Osteoblast (primary cell): ENCODE measurements around the gene GPR62. TPM values are rescaled to one million over a fixed set of nuclear protein-coding genes. Genes with fewer than 3 reads are reported as not detected.

Experiments
- DNase-seq: peaks from one replicate; pipeline ENCODE4 v3.0.0; 2011; ENCODE audit warnings: low spot score, mixed read lengths; ENCODE audit not compliant: insufficient read length; ENCODE audit errors: missing footprints
- H2AFZ ChIP-seq: 2 replicates; pipeline ENCODE4 v1.6.0; 2011; ENCODE audit warnings: mild to moderate bottlenecking, low read length
- H3K27ac ChIP-seq: 2 replicates; pipeline ENCODE4 v1.5.1; 2011; ENCODE audit warnings: mild to moderate bottlenecking, low read depth, low read length, moderate library complexity
- H3K27me3 ChIP-seq: 2 replicates; pipeline ENCODE4 v1.6.0; 2012; ENCODE audit warnings: mild to moderate bottlenecking, control low read depth, inconsistent platforms, low read length, moderate library complexity; ENCODE audit not compliant: insufficient read depth
- H3K36me3 ChIP-seq: 2 replicates; pipeline ENCODE4 v1.5.1; 2011; ENCODE audit warnings: mild to moderate bottlenecking, low read length, control low read depth, moderate library complexity; ENCODE audit not compliant: insufficient read depth
- H3K4me1 ChIP-seq: 2 replicates; pipeline ENCODE4 v1.5.1; 2011; ENCODE audit warnings: mild to moderate bottlenecking, low read length, control low read depth, moderate library complexity; ENCODE audit not compliant: insufficient read depth
- H3K4me2 ChIP-seq: 2 replicates; pipeline ENCODE4 v1.6.0; 2011; ENCODE audit warnings: mild to moderate bottlenecking, low read length; ENCODE audit not compliant: insufficient read depth
- H3K4me3 ChIP-seq: fragments of 200-600 bp; sonication (generic); 3 replicates; pipeline ENCODE4 v1.5.1; 2012; ENCODE audit warnings: mild to moderate bottlenecking, low read length, inconsistent platforms; ENCODE audit not compliant: insufficient read depth
- H3K79me2 ChIP-seq: 2 replicates; pipeline ENCODE4 v1.6.0; 2012; ENCODE audit warnings: mild to moderate bottlenecking, low read length, control low read depth, inconsistent platforms; ENCODE audit not compliant: insufficient read depth
- H3K9me3 ChIP-seq: 2 replicates; pipeline ENCODE4 v1.5.1; 2011; ENCODE audit warnings: low read depth, low read length, control low read depth
- H4K20me1 ChIP-seq: 2 replicates; pipeline ENCODE4 v1.6.0; 2012; ENCODE audit warnings: mild to moderate bottlenecking, low read length, control low read depth; ENCODE audit not compliant: insufficient read depth
- CTCF ChIP-seq: IDR thresholded peaks from 2 replicates; pipeline ENCODE4 v1.5.1; 2011; ENCODE audit warnings: mild to moderate bottlenecking, low read depth, low read length, moderate library complexity; ENCODE audit errors: extremely low read depth
- total RNA-seq: library from RNA; depleted of rRNA; stranded (reverse); fragments of >200 nt; gene quantifications from 2 replicates; pipeline ENCODE4 v1.2.3, GENCODE V29; 2012

Gene GPR62
- total RNA-seq, 1 donor, result not detected

- H3K9me3 ChIP-seq, result no peaks in the 10 kb centered on the region
- no peaks in the 10 kb centered on the region for H3K4me1 ChIP-seq
- no peak overlapping the region for H3K27ac ChIP-seq
- H3K27me3 ChIP-seq, result no peaks in the 10 kb centered on the region
- no peak overlapping the region for H3K4me2 ChIP-seq
- H3K4me3 ChIP-seq, result no peak overlapping the region
- no peaks in the 10 kb centered on the region for H4K20me1 ChIP-seq
- peaks cover 17% of the 10 kb centered on the region for H3K36me3 ChIP-seq
- DNase-seq, result peak; percentile 27
- no peaks in the 10 kb centered on the region for H3K79me2 ChIP-seq
- H2AFZ ChIP-seq, result no peak overlapping the region
- TF ChIP-seq CTCF, result no peak
Measured at GRCh38 chr3:51930439-51930838, 24.7 kb upstream of the GPR62 start.

GRCh38 chr3:51931756-51932155, 23.4 kb upstream of the GPR62 start:
- Histone ChIP-seq H3K36me3 (peaks cover 27% of the 10 kb centered on the region), H3K4me2 (no peak overlapping the region), H4K20me1 (no peaks in the 10 kb centered on the region), H3K4me1 (no peaks in the 10 kb centered on the region), H3K27ac (no peak overlapping the region), H3K79me2 (no peaks in the 10 kb centered on the region), H3K27me3 (no peaks in the 10 kb centered on the region), H2AFZ (no peak overlapping the region), H3K4me3 (no peak overlapping the region), H3K9me3 (no peaks in the 10 kb centered on the region)
- peak; percentile 51 for DNase-seq
- TF ChIP-seq CTCF, result no peak

DNA sequence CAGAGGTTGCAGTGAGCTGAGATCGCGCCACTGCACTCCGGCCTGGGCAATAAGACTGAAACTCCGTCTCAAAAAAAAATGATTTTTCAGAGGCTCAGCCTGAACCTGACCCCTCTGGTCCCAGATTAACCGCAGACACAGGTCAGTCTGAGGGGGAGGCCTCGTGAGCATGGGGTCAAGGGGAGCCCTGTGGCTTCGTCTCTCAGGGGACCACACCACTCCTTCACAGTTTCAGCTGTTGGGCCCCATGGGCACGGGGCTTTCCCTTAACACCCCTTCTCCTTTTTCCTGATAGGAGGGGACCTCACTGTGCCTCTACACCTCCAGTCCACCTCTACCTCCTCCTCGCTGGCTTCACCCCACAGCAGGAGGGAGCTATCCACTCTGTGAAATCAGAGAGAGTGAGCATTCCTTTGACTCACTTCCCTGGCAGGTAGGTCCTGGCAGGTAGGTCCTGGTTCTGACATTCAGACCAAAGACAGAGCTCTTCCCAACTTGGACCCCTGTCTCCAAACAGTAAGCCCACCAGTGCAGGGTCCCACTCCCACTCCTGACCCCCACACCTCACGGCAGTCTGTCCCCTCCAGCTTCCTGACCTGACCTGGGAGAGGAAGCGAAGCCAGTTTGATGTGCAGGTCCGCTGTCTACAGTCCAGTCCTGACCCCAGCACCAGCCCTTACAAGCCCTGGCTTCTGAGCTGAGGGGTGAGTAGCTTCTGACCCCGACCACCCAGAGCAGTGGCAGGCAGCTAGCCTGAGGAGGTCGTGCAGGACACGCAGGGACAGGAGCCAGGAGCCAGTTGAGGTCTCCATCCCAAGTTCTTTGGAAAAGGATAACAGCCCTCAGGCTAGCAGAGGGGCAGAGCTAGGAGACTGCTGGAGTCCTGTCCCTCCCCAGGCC, 22.5 kb upstream of the GPR62 start:
- Histone ChIP-seq H3K4me2 (no peak overlapping the region), H2AFZ (no peak overlapping the region), H3K4me3 (no peak overlapping the region), H3K4me1 (no peaks in the 10 kb centered on the region), H3K27ac (no peak overlapping the region), H3K79me2 (no peaks in the 10 kb centered on the region), H3K27me3 (no peaks in the 10 kb centered on the region), H4K20me1 (peaks cover 2% of the 10 kb centered on the region), H3K36me3 (peaks cover 34% of the 10 kb centered on the region), H3K9me3 (no peaks in the 10 kb centered on the region)
- TF ChIP-seq CTCF, result no peak
- peak; percentile 38 for DNase-seq

DNA sequence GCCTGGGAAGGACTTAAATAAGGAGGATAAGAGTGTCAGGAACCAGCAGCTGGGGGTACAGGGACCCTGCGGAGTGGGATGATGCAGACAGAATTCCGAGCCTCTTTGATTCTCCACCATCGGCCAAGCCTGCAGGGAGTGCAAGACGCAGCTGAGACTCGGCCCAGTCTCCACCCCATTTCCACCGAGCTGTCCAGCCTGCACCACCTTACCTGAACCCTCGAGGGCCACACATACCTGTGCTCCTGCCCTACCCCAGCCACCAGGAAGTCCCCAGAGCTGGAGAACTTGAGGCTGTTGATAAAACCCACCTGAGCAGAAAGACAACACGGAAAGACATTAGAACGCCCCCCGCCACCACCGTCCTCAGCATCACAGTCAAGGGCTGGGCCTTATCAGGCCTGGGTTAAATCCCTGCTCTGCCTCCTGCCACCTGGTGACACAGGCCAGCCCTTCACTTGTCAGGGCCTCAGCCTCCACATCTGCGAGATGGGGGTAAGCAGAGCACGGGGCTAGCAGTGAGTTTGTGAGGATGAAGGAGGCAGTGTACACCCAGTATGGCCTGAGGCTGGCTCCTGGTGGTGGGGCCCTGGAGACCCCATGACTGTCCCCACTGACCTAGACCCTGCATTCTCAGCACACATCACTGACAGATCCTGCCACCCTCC, 21.6 kb upstream of the GPR62 start:
- DNase-seq, result peak; percentile 66
- no peaks in the 10 kb centered on the region for H3K9me3 ChIP-seq
- H3K36me3 ChIP-seq, result peaks cover 42% of the 10 kb centered on the region
- TF ChIP-seq CTCF, result no peak
- H3K4me3 ChIP-seq, result no peak overlapping the region
- no peak overlapping the region for H3K27ac ChIP-seq
- no peak overlapping the region for H3K4me2 ChIP-seq
- no peaks in the 10 kb centered on the region for H3K4me1 ChIP-seq
- H4K20me1 ChIP-seq, result peaks cover 2% of the 10 kb centered on the region
- no peak overlapping the region for H2AFZ ChIP-seq
- peaks cover 7% of the 10 kb centered on the region for H3K79me2 ChIP-seq
- H3K27me3 ChIP-seq, result no peaks in the 10 kb centered on the region
